Esophagus squamous epithelium (tissue), 4 donors: ENCODE data around the gene RREB1.

Experiments
- CTCF ChIP-seq, 6 experiments: fragments of 450-650 bp in 4 of 6; fragments of 200-600 bp in 2 of 6; sonication (generic) in 2 of 6; IDR thresholded peaks; one replicate each; pipeline ENCODE4 v1.5.1; 2016 to 2019; ENCODE audit warnings: antibody characterized with exemption in 6 of 6, mild to moderate bottlenecking in 4 of 6, moderate library complexity in 4 of 6
- POLR2A ChIP-seq, 4 donors: fragments of 450-650 bp; IDR thresholded peaks; one replicate each; pipeline ENCODE4 v1.6.1; 2017; ENCODE audit warnings: antibody characterized with exemption in 4 of 4, mild to moderate bottlenecking in 4 of 4, moderate library complexity in 3 of 4

- no peak for TF ChIP-seq CTCF (IDR thresholded peaks at IDR 0.05)
- TF ChIP-seq POLR2A (IDR thresholded peaks at IDR 0.05), result no peak
These were observed 34.6 kb downstream of the RREB1 start for GRCh38 chr6:7142228-7142801.
